Activated gamma-delta T cell treated with anti-CD3 and anti-CD28 coated beads, Interleukin-2, amount 50 U/mL, for 16 hours (primary cell): ENCODE measurements around the gene C10orf62.
A peak's percentile ranks its signal among the peaks of the same experiment; 100 is the strongest.
"Not testable (repeated sequence)": the region's sequence is repeated elsewhere in the genome, so short reads cannot be mapped to it uniquely, and the experiment has no call there.

Experiments
- DNase-seq: peaks from one replicate; pipeline ENCODE4 v3.0.0-alpha.2; 2020; ENCODE audit warnings: low read depth

C10orf62 gene

DNA sequence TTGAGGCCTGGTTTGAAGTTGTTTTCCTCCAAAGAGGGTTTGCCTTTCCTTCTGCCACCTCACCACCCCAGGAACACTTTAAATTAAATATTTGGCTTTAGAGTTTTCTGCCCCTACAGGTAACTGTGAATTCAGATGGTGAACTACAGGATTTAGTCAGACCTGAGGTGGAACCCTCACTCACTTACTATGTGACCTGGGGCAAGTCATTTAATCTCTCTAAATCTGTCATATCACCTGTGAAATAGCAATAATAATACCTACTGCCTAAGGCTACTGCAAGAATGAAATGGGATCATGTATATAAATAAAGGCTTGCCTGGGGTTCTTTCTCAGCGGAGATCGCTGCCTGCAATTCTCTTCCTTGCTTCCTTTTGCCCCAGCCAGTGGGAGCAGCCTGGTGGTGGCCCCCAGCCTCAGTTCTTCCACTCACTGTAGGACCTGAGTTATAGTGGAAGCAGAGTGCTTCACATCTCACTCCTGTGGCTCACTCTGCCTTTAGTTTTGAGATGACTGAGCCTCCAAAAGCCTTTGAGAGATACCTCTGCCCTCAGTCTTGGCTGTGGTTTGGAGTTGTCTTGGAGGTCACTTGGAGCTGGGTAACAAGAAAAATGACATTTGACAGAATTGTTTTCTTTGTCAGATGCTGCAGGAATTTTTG is 23.1 kb upstream of the C10orf62 start:
- DNase-seq = no peak

DNA sequence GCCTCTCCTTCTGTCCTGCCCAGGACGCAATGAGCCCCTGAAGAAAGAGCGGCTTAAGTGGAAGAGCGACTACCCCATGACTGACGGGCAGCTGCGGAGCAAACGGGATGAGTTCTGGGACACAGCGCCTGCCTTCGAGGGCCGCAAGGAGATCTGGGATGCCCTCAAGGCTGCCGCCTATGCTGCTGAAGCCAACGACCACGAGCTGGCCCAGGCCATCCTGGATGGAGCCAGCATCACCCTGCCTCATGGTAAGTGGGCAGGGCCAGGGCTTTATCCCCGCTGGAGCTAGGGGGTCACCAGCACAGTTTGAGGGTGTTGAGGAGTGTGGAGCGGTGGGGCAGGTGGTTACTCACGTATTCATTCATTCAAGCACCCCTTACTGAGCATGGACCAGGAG is 21.6 kb upstream of the C10orf62 start:
- no peak for DNase-seq

DNA sequence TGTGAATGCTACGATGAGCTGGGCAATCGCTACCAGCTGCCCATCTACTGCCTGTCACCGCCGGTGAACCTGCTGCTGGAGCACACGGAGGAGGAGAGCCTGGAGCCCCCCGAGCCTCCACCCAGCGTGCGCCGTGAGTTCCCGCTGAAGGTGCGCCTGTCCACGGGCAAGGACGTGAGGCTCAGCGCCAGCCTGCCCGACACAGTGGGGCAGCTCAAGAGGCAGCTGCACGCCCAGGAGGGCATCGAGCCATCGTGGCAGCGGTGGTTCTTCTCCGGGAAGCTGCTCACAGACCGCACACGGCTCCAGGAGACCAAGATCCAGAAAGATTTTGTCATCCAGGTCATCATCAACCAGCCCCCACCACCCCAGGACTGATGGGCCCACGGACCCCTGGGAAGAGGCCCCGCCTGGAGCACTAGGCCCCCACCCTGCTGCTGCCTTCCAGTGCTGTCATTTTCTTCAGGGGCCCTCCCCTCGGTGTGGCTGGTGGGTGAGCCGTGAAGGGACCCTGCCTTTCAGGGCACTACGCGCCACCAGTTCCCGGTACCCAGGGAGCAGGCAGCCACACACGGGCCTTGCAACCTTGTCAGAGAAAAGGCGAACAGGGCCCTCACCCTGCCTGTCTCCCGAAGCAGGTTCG is 19.3 kb upstream of the C10orf62 start:
- no peak for DNase-seq

DNA sequence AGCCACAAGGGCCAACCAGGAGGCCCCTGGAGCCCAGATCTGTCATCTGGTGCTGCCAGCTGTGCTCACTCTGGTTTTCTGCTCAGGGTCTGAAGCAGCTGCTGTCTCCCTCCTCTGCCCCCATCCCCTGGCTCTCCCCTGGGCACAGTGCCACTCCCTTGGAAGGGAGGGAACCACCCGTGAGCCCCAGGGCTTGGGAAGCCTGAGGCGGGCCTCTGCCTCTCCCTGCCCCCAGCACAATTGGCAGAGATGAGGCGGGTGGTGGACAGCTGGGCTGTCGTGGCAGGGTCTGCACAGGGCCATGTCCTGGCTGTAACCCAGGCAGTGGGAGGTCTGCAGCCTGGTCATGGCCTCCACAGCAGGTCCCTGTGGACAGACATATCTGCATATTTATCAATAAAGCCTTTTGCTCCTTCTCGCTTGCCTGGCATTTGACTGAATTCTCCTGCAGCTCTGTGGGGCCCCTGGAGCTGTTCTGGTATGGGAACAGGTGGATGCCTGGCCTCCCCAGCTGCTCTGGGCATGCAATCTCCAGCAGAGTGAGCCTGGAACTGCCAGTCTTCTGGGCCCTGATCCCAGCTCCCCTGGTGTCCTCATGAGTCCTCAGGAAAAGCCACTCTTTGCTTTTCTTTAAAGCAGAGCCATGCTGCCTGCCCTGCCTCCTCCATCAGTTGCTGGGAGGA is 18.6 kb upstream of the C10orf62 start:
- DNase-seq = no peak

DNA sequence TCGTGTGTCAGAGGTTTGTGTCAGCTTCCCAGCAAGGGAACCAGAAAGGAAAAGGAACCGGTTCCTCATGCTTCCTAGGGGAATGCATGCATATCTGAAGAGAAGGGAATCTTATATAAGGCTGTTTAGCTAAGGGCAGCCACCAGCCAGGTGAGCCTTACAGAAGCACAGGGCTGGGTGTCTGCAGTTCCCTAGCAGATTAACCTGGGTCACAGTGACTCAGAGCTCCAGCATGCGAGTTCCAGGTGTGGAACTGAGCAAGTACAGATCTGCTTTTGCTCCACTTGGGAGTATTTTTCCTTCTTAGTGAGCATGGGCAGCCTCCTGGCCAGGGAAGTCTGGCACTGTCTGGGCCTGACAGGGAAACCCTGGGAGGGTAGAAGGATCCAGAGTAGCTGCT is 17.9 kb upstream of the C10orf62 start:
- DNase-seq = no peak

DNA sequence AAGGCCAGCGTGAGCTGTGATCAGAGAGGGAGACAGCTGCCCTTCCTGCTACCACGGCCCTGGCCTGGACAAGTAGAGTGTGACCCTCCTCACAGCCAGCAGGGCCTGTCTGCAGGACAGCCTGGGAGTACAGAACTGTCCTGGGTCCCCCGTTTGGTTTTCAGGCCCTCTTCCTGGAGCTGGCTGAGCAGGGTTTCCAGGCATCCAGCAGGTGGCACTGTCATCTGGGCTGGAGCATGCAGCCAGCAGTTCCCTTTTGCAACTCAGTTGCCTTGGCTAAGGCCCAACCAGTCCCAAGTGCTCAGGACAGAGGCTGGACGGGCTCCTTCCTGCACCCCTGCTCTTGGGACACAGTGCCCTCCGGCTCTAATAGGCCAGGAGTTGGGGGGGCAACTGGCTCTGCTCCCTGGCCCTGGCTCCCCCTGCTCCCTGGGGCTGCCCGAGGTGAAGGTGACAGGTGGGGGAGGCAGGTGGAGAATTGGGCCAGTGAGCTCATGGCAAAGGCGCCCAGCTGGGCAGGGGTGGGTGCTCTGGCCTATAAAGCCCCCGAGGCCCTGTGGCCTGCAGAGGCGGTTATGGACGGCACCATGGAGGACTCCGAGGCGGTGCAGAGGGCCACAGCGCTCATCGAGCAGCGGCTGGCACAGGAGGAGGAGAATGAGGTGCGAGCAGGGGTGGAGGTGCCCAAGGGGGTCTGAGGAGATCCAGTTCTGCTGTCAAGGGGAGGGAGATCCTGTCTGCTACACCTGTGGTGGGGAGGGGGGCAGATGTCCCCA is 17.1 kb upstream of the C10orf62 start, which contains the start of gene ANKRD2:
ANKRD2 (plus strand) TSS at position 566 of the 776 bp plus-strand sequence; CDS start at position 576, 10 bp downstream.
- peak; percentile 19 for DNase-seq

DNA sequence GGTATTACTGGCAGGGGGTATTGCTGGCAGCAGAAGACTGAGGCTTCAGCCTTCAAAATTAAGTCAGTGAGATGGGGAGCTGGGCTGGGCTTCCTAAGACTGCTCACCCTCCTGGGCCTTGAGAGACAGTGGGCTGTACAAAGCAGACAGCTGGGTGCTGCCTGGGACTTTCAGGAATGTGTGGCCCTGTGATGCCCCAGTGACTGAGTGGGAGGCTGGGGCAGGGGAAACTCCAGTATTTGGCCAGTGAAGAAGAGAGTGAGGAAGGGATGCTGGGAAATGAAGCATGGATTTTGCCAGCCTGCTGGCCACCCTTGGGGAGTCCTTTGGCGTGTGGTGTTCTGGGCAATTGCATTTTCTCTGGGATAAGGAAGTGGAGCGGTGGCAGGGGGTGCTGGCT is 16.5 kb upstream of the C10orf62 start:
- DNase-seq = no peak

DNA sequence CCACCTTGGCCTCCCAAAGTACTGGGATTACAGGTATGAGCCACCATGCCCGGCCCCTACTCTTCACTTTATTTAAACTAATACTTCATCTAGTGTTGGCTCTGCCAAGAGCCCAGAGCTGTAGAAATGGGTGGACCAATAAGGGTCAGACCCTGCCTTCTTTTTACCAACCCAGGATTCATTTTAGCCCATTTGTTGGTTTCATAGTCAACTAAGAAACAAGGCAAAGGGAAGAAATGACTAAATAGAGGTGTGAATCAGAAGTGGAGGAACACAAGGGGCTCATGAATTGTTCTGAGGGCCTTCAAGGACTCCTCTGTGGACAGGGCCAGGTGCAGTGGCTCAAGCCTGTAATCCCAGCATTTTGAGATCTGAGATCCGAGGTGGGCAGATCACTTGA is 15.8 kb upstream of the C10orf62 start:
- no peak for DNase-seq

DNA sequence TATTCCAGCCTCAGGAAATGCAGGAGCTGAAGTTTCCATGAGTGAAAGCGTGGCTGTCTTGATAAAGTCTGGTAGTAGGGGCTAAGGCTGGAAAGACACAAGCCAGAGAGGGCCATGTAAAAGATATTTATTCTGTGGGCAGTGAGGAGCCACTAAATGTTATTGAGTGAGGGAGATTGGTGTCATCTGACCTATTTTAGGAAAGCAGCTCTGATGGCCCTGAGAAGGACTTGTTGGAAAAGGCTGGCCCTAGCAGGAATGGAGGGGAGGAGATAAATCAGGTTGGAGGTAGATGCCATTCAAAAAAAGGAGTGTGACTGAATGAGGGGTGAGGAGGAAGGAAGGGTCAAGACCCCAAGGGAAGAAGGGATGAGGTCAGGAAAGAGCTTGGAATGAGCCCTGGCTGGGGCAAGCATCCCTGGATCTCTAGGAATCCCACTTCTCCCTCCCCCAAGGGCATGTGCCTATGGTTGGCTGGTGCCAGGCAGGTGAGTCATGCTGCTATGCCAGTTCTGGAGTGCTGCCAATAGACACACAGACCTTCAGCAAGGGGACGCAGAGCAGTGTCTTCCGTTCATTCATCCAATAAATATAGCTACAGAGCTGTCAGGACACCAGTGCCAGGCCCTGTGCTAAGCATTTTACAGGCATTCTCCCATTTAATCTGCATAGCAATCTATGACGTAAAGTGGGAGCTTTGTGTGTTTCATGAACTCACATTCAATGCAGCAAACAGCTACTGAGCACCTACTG is 15.0 kb upstream of the C10orf62 start:
- no peak for DNase-seq

DNA sequence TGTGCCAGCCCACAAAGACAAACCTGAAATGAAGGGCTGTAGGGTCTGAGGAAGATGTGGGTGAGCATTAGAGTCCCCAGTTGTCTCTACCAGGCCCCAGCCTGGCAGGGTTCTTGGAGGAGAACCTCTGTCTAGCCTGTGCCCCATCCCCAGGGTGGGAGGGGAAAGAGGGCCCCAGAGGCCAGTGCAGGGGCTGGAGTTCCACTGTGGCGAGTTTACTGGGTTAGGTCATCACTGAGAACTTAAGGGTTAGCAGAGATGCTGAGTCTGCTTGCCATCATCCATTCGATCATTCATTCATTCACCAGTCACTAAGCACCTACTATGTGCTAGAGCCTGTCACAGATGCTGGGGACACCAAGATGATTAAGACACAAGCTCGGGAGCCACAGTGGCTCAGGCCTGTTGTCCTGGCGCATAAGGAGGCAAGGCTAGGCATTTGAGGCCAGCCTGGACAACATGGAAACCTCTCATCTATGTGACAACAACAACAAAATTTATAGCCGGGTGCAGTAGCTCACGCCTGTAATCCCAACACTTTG is 14.3 kb upstream of the C10orf62 start:
- DNase-seq = no peak

DNA sequence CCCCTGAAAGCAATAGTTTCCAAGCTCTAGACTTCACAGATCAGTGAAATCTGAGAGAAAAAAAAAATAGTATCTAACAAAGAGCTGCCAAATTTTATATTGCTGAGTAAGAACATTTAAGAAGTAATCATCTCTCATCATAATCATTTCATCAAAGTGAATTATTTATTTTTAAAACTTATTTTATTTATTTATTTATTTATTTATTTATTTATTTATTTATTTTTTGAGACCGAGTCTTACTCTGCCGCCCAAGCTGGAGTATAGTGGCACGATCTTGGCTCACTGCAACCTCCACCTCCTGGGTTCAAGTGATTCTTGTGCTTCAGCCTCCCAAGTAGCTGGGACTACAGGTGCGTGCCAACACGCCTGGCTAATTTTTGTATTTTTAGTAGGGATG is 13.0 kb upstream of the C10orf62 start:
- not testable (repeated sequence) for DNase-seq

DNA sequence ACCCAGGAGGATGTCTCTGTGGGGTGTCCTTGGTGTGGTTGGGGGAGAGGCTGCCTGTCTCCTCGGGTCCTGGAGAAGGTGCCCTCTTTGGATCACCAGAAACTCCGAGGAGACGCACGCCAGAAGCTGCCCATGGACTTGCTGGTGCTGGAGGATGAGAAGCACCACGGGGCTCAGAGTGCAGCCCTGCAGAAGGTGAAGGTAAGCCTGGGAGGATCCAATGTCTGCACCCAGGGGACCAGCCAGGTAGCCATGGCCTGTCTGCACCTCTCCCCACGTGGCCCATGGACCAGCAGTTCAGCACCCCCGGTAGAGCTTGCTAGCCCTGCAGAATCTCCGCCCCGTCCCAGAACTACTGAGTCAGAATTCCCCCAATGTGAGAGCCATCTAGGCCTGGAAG is 11.8 kb upstream of the C10orf62 start:
- DNase-seq = no peak

DNA sequence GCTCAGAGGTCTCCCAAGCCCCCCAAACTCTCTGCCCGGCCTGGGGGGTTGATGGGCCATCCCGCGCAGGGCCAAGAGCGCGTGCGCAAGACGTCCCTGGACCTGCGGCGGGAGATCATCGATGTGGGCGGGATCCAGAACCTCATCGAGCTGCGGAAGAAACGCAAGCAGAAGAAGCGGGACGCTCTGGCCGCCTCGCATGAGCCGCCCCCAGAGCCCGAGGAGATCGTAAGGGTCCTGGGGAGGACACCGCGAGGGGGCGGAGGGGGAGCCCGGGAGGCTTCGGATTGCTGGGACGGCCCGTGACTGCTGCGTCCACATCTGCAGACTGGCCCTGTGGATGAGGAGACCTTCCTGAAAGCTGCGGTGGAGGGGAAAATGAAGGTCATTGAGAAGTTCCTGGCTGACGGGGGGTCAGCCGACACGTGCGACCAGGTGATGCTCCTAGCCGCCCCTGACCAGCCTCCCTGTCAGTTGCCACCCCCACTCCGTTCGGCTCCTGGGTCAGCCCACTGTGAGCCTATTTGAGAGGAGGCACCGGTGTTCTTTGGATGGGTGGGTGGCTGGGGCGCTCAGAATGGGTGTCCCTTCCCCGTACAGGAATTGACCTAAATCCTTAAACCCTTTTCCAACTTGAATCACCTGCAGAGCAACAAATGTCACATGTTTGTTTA is 11.2 kb upstream of the C10orf62 start:
- DNase-seq = no peak

DNA sequence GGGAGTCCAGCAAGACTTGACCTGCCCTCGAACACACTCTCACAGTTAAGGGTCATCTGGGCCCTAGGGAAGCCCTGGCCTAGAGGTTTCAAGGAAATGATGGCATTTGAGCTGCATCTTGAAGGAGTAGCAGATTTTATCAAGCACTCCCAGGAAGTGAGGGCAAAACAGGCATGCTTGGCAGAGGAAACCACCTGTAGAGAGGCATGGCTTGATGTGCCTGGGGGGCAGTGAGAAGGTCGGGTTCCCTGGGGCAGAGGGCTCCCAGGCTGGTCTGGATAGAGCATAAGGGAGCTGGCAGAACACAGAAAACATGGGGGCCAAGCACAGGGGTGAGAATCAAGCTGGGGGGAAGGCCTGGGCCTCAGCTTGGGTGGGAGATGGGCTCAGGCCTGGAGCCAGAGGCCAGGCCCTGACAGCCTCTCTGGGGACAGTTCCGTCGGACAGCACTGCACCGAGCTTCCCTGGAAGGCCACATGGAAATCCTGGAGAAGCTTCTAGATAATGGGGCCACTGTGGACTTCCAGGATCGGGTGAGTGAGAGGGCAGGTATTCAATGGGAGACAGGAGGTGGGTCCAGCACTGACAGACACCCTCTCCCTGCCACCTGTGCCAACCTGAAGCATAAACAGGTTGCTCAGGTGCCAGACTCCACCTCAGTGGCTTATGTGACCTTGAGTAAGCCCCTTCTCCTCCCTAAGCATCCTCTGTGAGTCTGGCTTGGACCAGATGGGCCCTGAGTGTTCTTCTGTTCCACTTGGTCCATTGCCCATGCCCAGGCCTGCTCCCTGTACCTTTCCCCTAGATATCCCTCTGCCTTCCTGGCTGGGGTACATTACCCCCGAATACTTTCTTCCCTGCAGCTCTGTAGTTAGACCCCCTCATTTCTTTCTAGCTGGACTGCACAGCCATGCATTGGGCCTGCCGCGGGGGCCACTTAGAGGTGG is 8.8 kb upstream of the C10orf62 start:
- DNase-seq = no peak

DNA sequence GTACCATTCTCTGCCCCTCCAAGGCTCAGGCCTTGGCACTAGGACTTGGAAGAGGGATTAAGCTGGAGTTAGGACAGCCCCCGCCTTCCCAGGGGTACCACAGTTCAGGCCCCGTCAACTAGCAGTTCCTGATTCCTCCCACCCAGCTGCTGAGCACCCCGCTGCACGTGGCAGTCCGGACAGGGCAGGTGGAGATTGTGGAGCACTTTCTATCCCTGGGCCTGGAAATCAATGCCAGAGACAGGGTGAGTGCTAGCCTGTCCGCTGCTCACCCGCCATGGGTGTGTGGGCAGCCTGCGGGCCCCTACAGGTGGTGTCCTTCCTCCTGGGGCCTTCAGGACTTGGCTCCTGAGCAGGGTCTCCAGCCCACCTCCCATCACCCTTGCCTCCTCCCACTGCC is 7.4 kb upstream of the C10orf62 start:
- DNase-seq = no peak

DNA sequence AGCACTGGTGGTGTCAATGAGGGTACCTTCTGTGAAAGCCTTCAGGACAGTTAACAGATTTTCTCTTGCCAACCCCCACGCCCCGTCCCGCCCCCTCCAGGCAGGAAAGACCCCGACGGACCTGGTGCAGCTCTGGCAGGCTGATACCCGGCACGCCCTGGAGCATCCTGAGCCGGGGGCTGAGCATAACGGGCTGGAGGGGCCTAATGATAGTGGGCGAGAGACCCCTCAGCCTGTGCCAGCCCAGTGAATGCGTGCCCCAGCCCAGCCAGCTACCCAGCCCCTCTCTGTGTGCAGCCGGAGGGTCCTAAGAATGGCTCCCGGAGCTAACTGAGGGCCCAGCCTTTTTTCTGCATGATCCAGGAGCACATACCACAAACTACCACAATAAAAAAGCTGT is 6.0 kb upstream of the C10orf62 start:
- no peak for DNase-seq

DNA sequence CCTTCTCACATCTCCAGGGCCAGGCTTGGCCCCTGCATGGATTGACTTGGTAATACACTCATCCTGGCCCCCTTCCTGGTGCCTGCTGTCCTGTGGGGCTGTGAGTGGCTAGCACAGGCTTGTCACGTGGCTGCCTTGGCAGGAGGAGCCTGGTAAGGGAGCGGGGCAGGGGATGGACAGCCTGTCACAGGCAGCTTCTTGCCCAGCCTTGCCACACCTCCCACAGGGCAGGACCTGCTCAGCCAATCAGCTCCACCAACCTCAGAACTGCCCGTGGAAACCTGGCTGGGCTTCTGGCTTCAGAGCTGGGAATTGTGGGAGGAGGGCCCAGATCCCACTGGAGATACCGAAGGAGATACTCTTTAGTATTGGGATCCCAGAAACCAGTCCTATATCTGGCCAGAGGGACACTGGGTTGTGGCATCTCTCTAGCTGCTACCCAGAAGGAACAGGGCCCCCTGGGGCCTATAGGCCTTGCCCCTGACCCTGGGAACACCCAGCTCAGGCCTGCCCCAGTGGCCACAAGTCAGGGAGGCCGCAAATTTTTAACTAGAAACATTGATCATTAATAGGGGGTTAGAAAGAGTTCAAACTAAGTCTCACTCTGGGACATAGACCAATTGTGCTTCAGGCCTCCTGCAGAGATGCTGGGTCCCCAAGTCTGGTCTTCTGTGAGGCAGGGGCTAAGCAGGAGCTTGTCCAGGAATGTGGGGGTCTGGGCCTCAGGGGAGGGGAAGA is 5.3 kb upstream of the C10orf62 start, which contains the start of gene HOGA1:
HOGA1 (plus strand) TSS at position 330 of the 738 bp plus-strand sequence; CDS start at position 645, 315 bp downstream.
- no peak for DNase-seq

DNA sequence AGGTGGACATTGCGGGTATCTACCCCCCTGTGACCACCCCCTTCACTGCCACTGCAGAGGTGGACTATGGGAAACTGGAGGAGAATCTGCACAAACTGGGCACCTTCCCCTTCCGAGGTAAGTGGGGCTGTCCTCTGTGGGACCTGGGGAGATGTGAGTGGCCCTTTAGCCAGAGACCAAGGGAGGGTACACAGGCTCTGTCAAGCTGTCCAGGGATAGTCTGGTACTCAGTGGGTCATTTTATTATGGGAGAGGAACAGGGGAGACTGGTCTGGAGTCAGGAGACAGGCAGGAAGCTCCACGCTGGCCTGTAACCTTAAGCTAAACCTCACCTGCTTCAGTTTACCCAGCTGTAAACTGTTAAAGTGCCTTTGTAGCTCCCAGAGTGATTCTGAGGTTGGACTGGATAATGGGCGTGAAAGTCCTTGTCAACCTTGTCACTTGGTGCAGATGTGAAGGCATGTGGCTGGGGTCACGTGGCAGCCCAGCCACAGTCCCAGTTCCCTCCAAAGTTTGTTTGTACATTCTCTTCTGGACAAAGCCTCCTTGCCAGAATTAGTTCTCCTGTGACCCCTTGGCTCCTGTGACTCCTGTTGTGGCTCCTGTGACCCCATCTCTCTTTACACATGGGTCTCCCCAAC is 4.6 kb upstream of the C10orf62 start:
- no peak for DNase-seq

DNA sequence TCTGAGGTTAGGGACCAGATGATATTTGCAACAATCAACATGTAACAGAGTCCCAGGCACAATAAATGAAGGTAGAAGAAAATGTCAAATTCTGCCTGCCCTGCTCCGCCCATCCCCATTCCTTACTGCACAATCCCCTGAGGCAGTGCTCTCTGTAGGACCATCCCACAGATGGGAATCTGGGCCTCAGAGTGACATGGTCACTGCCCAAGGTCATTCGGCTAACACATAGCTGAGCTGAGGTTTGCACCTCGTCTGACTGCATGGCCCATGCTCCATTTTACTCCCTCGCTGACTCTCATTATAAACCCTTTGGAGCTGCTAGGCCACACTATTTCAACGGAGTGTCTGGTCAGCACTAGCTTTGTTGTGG is 4.1 kb upstream of the C10orf62 start:
- DNase-seq = no peak
